Loucy (cell line): ENCODE results near the gene SLC22A23.

ENCODE experiments used
- H2AFZ ChIP-seq: fragments of 200-600 bp; sonication (generic); 2 replicates; pipeline ENCODE4 v1.6.0; 2016; ENCODE audit warnings: antibody characterized with exemption, mild to moderate bottlenecking, low read length, moderate library complexity
- H3F3A ChIP-seq: fragments of 200-600 bp; 2 replicates; pipeline ENCODE4 v1.6.0; 2016; ENCODE audit warnings: antibody characterized with exemption, low read depth, mild to moderate bottlenecking
- H3K27me3 ChIP-seq: fragments of 200-600 bp; sonication (generic); 2 replicates; pipeline ENCODE4 v1.6.1; 2014; ENCODE audit warnings: low read length, mild to moderate bottlenecking; ENCODE audit not compliant: insufficient read depth, poor library complexity, severe bottlenecking
- H3K36me3 ChIP-seq: fragments of 200-600 bp; sonication (generic); 2 replicates; pipeline ENCODE4 v1.6.1; 2016; ENCODE audit warnings: low read length; ENCODE audit not compliant: insufficient read depth
- H3K4me1 ChIP-seq: fragments of 200-600 bp; sonication (generic); 2 replicates; pipeline ENCODE4 v1.5.1; 2014; ENCODE audit warnings: low read length, mild to moderate bottlenecking; ENCODE audit not compliant: insufficient read depth, poor library complexity, severe bottlenecking
- H3K4me2 ChIP-seq: fragments of 200-600 bp; sonication (generic); 2 replicates; pipeline ENCODE4 v1.6.0; 2014; ENCODE audit warnings: antibody characterized with exemption, low read length, low read depth, mild to moderate bottlenecking; ENCODE audit not compliant: poor library complexity, severe bottlenecking
- H3K4me3 ChIP-seq: fragments of 200-600 bp; sonication (generic); 2 replicates; pipeline ENCODE4 v1.5.1; 2014; ENCODE audit warnings: low read length, mild to moderate bottlenecking, mixed read lengths; ENCODE audit not compliant: poor library complexity, severe bottlenecking
- H3K79me2 ChIP-seq: fragments of 200-600 bp; sonication (generic); 2 replicates; pipeline ENCODE4 v1.6.1; 2014; ENCODE audit warnings: low read length; ENCODE audit not compliant: insufficient read depth
- H3K9ac ChIP-seq: fragments of 200-600 bp; sonication (generic); 2 replicates; pipeline ENCODE4 v1.6.0; 2014; ENCODE audit warnings: mild to moderate bottlenecking, low read depth, low read length, moderate library complexity; ENCODE audit not compliant: poor library complexity, severe bottlenecking
- H3K9me2 ChIP-seq: fragments of 200-600 bp; sonication (generic); replicated peaks from 2 replicates; pipeline ENCODE4 v1.6.1; 2016; ENCODE audit warnings: low read depth, low read length, mixed read lengths
- H3K9me3 ChIP-seq: fragments of 200-600 bp; sonication (generic); 2 replicates; pipeline ENCODE4 v1.6.1; 2014; ENCODE audit warnings: mild to moderate bottlenecking, antibody characterized with exemption, low read length, low read depth; ENCODE audit not compliant: insufficient read depth
- H4K20me1 ChIP-seq: fragments of 200-600 bp; sonication (generic); 2 replicates; pipeline ENCODE4 v1.6.0; 2014; ENCODE audit warnings: antibody characterized with exemption, low read length, mild to moderate bottlenecking; ENCODE audit not compliant: insufficient read depth, poor library complexity, severe bottlenecking
- EZH2phosphoT487 ChIP-seq: fragments of 200-600 bp; IDR thresholded peaks from 2 replicates; pipeline ENCODE4 v1.6.1; 2018; ENCODE audit warnings: antibody characterized with exemption, mild to moderate bottlenecking, moderate library complexity, borderline replicate concordance
- TF ChIP-seq, protein P1 (sequence below): fragments of 200-600 bp; sonication (generic); conservative IDR thresholded peaks from 2 replicates; pipeline ENCODE4 v1.5.1; 2014; ENCODE audit warnings: mild to moderate bottlenecking, antibody characterized with exemption, low read length

Gene SLC22A23

DNA sequence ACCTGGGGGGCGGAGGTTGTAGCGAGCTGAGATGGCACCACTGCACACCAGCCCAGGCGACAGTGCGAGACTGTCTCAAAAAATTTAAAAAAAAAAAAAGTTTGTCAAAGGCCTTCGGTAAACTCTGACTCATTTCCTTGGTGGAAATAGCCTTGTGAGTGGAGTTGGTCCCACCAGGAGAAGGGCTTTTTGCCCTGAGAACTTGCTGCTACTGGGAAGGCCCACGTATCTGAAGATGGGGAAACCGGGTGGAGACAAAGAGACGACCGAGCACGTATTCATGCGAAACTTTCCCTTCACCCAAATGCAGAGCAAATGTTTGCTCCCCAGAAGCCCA, 51.7 kb downstream of the SLC22A23 start:
- Histone ChIP-seq H3K9me2 (no peaks in the 10 kb centered on the region), H3K79me2 (no peaks in the 10 kb centered on the region), H4K20me1 (no peaks in the 10 kb centered on the region), H2AFZ (no peak overlapping the region), H3F3A (no peaks in the 10 kb centered on the region), H3K36me3 (no peaks in the 10 kb centered on the region; the same call in 1 of the 2 replicates), H3K27me3 (no peaks in the 10 kb centered on the region), H3K9ac (no peak overlapping the region), H3K4me1 (no peaks in the 10 kb centered on the region), H3K4me3 (no peak overlapping the region), H3K9me3 (no peaks in the 10 kb centered on the region), H3K4me2 (no peak overlapping the region)
- TF ChIP-seq, protein P1, sequence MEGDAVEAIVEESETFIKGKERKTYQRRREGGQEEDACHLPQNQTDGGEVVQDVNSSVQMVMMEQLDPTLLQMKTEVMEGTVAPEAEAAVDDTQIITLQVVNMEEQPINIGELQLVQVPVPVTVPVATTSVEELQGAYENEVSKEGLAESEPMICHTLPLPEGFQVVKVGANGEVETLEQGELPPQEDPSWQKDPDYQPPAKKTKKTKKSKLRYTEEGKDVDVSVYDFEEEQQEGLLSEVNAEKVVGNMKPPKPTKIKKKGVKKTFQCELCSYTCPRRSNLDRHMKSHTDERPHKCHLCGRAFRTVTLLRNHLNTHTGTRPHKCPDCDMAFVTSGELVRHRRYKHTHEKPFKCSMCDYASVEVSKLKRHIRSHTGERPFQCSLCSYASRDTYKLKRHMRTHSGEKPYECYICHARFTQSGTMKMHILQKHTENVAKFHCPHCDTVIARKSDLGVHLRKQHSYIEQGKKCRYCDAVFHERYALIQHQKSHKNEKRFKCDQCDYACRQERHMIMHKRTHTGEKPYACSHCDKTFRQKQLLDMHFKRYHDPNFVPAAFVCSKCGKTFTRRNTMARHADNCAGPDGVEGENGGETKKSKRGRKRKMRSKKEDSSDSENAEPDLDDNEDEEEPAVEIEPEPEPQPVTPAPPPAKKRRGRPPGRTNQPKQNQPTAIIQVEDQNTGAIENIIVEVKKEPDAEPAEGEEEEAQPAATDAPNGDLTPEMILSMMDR: no peak
- TF ChIP-seq EZH2phosphoT487: no peak

DNA sequence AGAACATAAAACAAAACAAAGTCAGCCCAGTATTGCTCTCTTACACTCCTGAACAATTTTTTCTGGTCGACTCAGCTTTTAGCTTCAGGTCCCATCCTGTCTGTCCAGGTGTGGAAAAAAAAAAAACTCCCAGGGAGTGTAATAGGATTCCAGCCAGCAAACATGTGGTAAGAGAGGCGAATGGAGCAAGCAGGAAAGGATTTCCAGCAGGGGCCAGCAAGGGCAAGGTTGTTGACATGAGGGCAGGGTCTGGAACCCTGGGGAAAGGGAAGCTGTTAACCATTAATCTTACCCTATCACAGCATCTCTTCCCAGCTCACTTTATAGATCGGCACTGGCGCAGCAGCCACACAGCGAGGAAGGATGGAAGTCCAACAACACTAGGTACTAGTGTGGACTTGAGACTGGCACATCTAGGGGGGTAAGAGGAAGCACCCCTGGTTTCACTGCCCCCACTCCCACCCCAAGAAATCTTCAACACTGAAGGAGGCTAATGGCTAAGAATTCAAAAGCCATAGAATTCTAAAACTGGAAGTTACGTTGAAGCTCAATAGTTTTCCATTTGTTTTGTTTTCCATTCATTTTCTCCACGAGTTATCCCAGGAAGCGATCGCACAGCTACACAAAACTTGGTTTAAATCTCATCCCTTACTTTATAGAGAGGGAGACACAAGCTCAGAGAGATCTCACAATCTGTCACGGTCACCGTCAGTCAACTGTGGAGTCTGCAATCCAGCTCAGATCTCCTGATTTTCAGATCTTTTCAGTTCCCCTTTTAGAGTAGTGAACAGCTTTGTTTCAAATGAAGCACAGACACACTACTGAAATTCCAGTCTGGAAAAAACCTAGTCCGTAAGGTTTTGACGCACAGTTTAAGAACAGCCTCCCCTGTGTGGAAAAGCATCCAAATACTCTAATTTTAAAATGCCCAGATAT, 53.3 kb downstream of the SLC22A23 start:
- Histone ChIP-seq H3K4me2 (no peak overlapping the region), H2AFZ (no peak overlapping the region), H3K27me3 (no peaks in the 10 kb centered on the region), H3K9me2 (no peaks in the 10 kb centered on the region), H3K4me1 (no peaks in the 10 kb centered on the region), H3K36me3 (no peaks in the 10 kb centered on the region; the same call in 1 of the 2 replicates), H3K4me3 (no peak overlapping the region), H3K79me2 (no peaks in the 10 kb centered on the region), H3F3A (no peaks in the 10 kb centered on the region), H4K20me1 (no peaks in the 10 kb centered on the region), H3K9me3 (no peaks in the 10 kb centered on the region), H3K9ac (no peak overlapping the region)
- TF ChIP-seq EZH2phosphoT487: no peak
- TF ChIP-seq, protein P1: no peak

DNA sequence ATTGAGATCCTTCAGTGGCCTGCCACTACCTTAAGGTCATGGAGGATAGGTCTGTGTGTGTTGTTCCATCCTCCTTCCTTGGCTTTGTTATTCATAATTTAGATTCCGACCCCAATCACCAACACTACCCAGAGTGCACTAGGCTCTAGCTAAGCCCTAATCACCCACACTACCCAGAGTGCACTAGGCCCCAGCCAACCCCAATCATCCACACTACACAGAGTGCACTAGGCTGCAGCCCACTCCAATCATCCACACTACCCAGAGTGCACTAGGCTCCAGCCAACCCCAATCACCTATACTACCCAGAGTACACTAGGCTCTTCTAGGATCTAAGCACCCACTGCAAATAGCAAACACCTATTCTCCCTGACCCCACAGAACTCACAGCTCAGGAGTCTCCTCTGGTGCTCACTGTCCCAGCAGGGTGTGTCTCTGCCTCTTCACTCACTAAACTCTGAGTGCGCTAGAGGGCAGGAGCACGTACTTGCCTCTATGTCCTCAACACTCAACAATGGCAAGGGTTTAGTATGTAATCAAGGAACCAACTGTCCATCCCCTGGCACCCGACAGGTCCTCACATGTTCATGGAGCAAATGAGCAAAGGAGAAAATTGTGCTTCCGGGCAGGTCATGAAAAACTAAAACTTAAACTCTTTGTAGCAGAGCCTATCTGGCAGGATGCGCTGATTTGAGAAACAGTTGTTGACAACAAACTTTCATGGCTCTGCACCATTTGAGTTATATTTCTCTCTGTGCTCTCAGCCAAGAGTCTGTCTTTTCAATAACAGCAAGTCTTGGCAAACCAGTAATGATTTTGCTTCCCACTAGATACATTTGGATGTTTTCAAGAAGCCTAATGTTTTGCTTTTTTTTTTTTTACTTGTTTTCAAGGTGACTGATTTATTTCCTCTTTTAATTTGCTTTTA, 54.3 kb downstream of the SLC22A23 start:
- H3K4me2 ChIP-seq: no peak overlapping the region
- no peak overlapping the region for H2AFZ ChIP-seq
- no peaks in the 10 kb centered on the region for H3K9me2 ChIP-seq
- no peaks in the 10 kb centered on the region for H3F3A ChIP-seq
- no peaks in the 10 kb centered on the region for H3K4me1 ChIP-seq
- no peaks in the 10 kb centered on the region for H3K9me3 ChIP-seq
- H3K4me3 ChIP-seq: no peak overlapping the region
- TF ChIP-seq EZH2phosphoT487: no peak
- TF ChIP-seq, protein P1: no peak
- no peaks in the 10 kb centered on the region for H4K20me1 ChIP-seq
- H3K9ac ChIP-seq: no peak overlapping the region
- H3K27me3 ChIP-seq: no peaks in the 10 kb centered on the region
- H3K36me3 ChIP-seq: no peaks in the 10 kb centered on the region
- no peaks in the 10 kb centered on the region for H3K79me2 ChIP-seq
